Neural cell (in vitro differentiated cells): ENCODE data around the gene EHBP1. TPM values are rescaled to one million over a fixed set of nuclear protein-coding genes. Genes with fewer than 3 reads are reported as not detected.

Experiments
- H2AFZ ChIP-seq: fragments of 200-600, 300-800 bp; sonication (generic), shearing (Covaris generic); 2 replicates; pipeline ENCODE4 v1.6.0; 2014; ENCODE audit warnings: low read depth, mild to moderate bottlenecking, antibody characterized with exemption, low read length, moderate library complexity
- H3F3A ChIP-seq: fragments of 200-600 bp; shearing (Covaris generic); 2 replicates; pipeline ENCODE4 v1.6.1; 2016; ENCODE audit warnings: mild to moderate bottlenecking, moderate library complexity, mixed read lengths, antibody characterized with exemption, low read length; ENCODE audit not compliant: insufficient read depth, poor library complexity, severe bottlenecking
- H3K27ac ChIP-seq: fragments of 200-600, 300-800 bp; sonication (generic), shearing (Covaris generic); 2 replicates; pipeline ENCODE4 v1.5.1; 2014; ENCODE audit warnings: mild to moderate bottlenecking, low read length, moderate library complexity
- H3K27me3 ChIP-seq: fragments of 300-800, 200-600 bp; sonication (generic), shearing (Covaris generic); 2 replicates; pipeline ENCODE4 v1.6.0; 2014; ENCODE audit warnings: mild to moderate bottlenecking, low read depth, low read length, moderate library complexity; ENCODE audit not compliant: insufficient read depth
- H3K36me3 ChIP-seq: fragments of 300-800, 200-600 bp; sonication (generic), shearing (Covaris generic); 2 replicates; pipeline ENCODE4 v1.5.1; 2014; ENCODE audit warnings: mild to moderate bottlenecking, antibody characterized with exemption, low read length, moderate library complexity; ENCODE audit not compliant: insufficient read depth
- H3K4me2 ChIP-seq: fragments of 300-800, 200-600 bp; sonication (generic), shearing (Covaris generic); 2 replicates; pipeline ENCODE4 v1.6.0; 2014; ENCODE audit warnings: mild to moderate bottlenecking, low read length
- H3K4me3 ChIP-seq: fragments of 300-800, 200-600 bp; sonication (generic), shearing (Covaris generic); 2 replicates; pipeline ENCODE4 v1.5.1; 2014; ENCODE audit warnings: mild to moderate bottlenecking, low read length, moderate library complexity
- H3K79me2 ChIP-seq: fragments of 200-600 bp; shearing (Covaris generic); replicated peaks from 2 replicates; pipeline ENCODE4 v1.6.0; 2014; ENCODE audit warnings: mild to moderate bottlenecking, low read length, moderate library complexity; ENCODE audit not compliant: insufficient read depth
- H3K9ac ChIP-seq: fragments of 300-800, 200-600 bp; sonication (generic), shearing (Covaris generic); 2 replicates; pipeline ENCODE4 v1.6.1; 2016; ENCODE audit warnings: mild to moderate bottlenecking, low read length, mixed read lengths
- H3K9me2 ChIP-seq: fragments of 200-600 bp; shearing (Covaris generic); 2 replicates; pipeline ENCODE4 v1.6.1; 2016; ENCODE audit warnings: mild to moderate bottlenecking, low read length, mixed read lengths; ENCODE audit not compliant: insufficient read depth
- H3K9me3 ChIP-seq: fragments of 200-600, 300-800 bp; sonication (generic), shearing (Covaris generic); 2 replicates; pipeline ENCODE4 v1.6.1; 2016; ENCODE audit warnings: mild to moderate bottlenecking, mixed run types, low read length, moderate library complexity, mixed read lengths
- H4K20me1 ChIP-seq: fragments of 200-600 bp; shearing (Covaris generic); 2 replicates; pipeline ENCODE4 v1.6.1; 2016; ENCODE audit warnings: mild to moderate bottlenecking, mixed run types; ENCODE audit not compliant: insufficient read depth
- EP300 ChIP-seq: fragments of 450-650 bp; conservative IDR thresholded peaks from 2 replicates; pipeline ENCODE4 v1.6.1; 2014; ENCODE audit warnings: antibody characterized with exemption, mild to moderate bottlenecking, moderate library complexity; ENCODE audit not compliant: poor library complexity, severe bottlenecking
- EZH2 ChIP-seq: fragments of 200-600, 300-800 bp; shearing (Covaris generic), sonication (generic); IDR thresholded peaks from 2 replicates; pipeline ENCODE4 v1.6.1; 2014; ENCODE audit warnings: antibody characterized with exemption, low read length, borderline replicate concordance, mild to moderate bottlenecking; ENCODE audit not compliant: insufficient read depth, poor library complexity, severe bottlenecking
- MXI1 ChIP-seq: fragments of 450-650 bp; conservative IDR thresholded peaks from 2 replicates; pipeline ENCODE4 v1.6.1; 2014; ENCODE audit warnings: antibody characterized with exemption, mild to moderate bottlenecking; ENCODE audit not compliant: poor library complexity, severe bottlenecking
- POLR2AphosphoS5 ChIP-seq: IDR thresholded peaks from 2 replicates; pipeline ENCODE4 v1.6.1; 2012
- RAD21 ChIP-seq: fragments of 450-650 bp; conservative IDR thresholded peaks from 2 replicates; pipeline ENCODE4 v1.6.1; 2014; ENCODE audit warnings: antibody characterized with exemption, mild to moderate bottlenecking, moderate library complexity
- SMC3 ChIP-seq: fragments of 450-650 bp; conservative IDR thresholded peaks from 2 replicates; pipeline ENCODE4 v1.6.1; 2014; ENCODE audit warnings: antibody characterized with exemption, mild to moderate bottlenecking, moderate library complexity; ENCODE audit not compliant: poor library complexity
- TAF1 ChIP-seq: IDR thresholded peaks from 2 replicates; pipeline ENCODE4 v1.6.1; 2012; ENCODE audit warnings: low read depth
- polyA plus RNA-seq: library from polyadenylated mRNA; depleted of rRNA; stranded (reverse); fragments of >200 nt; gene quantifications from 2 replicates; pipeline ENCODE4 v1.2.3, GENCODE V29; 2014
- TF ChIP-seq, protein P1 (sequence below): fragments of 450-650 bp; IDR thresholded peaks from 2 replicates; pipeline ENCODE4 v1.5.1; 2014; ENCODE audit warnings: antibody characterized with exemption, mild to moderate bottlenecking, moderate library complexity; ENCODE audit not compliant: poor library complexity, severe bottlenecking
- TF ChIP-seq, protein P2 (sequence below): IDR thresholded peaks from 2 replicates; pipeline ENCODE4 v1.6.1; 2012; ENCODE audit warnings: borderline replicate concordance

The EHBP1 gene
- polyA plus RNA-seq, 1 donor from 2014 or later = 52.6 TPM

DNA sequence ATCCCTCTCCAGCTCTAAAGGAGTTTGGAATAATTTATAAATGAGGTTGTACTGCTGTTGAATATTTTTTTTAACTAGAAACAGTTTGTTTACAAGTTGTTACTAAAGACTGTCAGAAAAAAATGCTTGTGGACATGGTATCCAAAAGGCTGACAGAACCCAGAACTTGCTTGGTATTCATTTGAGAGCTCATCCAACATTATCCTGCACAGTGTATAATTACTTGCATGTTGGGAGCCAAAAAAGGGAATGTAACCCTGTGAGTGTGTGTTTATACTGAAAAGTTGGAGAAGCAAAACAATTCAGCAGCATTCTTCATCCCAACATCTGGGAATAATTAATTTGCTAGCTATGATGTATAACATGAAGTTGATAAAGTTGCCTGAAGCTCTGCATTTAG lies 42.1 kb upstream of the EHBP1 start:
- Histone ChIP-seq H4K20me1 (no peaks in the 10 kb centered on the region), H3K27ac (no peak overlapping the region), H3K36me3 (no peaks in the 10 kb centered on the region), H3K27me3 (no peaks in the 10 kb centered on the region), H3K4me3 (no peak overlapping the region), H3K79me2 (no peaks in the 10 kb centered on the region), H3K9me3 (no peaks in the 10 kb centered on the region), H3K4me2 (no peak overlapping the region), H3K9ac (no peak overlapping the region), H3F3A (no peaks in the 10 kb centered on the region), H2AFZ (no peak overlapping the region), H3K9me2 (no peaks in the 10 kb centered on the region)
- TF ChIP-seq, protein P1, sequence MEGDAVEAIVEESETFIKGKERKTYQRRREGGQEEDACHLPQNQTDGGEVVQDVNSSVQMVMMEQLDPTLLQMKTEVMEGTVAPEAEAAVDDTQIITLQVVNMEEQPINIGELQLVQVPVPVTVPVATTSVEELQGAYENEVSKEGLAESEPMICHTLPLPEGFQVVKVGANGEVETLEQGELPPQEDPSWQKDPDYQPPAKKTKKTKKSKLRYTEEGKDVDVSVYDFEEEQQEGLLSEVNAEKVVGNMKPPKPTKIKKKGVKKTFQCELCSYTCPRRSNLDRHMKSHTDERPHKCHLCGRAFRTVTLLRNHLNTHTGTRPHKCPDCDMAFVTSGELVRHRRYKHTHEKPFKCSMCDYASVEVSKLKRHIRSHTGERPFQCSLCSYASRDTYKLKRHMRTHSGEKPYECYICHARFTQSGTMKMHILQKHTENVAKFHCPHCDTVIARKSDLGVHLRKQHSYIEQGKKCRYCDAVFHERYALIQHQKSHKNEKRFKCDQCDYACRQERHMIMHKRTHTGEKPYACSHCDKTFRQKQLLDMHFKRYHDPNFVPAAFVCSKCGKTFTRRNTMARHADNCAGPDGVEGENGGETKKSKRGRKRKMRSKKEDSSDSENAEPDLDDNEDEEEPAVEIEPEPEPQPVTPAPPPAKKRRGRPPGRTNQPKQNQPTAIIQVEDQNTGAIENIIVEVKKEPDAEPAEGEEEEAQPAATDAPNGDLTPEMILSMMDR = no peak
- TF ChIP-seq TAF1 = no peak
- no peak for TF ChIP-seq MXI1
- TF ChIP-seq EZH2 = no peak
- TF ChIP-seq RAD21 = no peak
- TF ChIP-seq SMC3 = no peak
- TF ChIP-seq, protein P2, sequence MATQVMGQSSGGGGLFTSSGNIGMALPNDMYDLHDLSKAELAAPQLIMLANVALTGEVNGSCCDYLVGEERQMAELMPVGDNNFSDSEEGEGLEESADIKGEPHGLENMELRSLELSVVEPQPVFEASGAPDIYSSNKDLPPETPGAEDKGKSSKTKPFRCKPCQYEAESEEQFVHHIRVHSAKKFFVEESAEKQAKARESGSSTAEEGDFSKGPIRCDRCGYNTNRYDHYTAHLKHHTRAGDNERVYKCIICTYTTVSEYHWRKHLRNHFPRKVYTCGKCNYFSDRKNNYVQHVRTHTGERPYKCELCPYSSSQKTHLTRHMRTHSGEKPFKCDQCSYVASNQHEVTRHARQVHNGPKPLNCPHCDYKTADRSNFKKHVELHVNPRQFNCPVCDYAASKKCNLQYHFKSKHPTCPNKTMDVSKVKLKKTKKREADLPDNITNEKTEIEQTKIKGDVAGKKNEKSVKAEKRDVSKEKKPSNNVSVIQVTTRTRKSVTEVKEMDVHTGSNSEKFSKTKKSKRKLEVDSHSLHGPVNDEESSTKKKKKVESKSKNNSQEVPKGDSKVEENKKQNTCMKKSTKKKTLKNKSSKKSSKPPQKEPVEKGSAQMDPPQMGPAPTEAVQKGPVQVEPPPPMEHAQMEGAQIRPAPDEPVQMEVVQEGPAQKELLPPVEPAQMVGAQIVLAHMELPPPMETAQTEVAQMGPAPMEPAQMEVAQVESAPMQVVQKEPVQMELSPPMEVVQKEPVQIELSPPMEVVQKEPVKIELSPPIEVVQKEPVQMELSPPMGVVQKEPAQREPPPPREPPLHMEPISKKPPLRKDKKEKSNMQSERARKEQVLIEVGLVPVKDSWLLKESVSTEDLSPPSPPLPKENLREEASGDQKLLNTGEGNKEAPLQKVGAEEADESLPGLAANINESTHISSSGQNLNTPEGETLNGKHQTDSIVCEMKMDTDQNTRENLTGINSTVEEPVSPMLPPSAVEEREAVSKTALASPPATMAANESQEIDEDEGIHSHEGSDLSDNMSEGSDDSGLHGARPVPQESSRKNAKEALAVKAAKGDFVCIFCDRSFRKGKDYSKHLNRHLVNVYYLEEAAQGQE = no peak
- TF ChIP-seq EP300 = no peak
- no peak for TF ChIP-seq POLR2AphosphoS5

DNA sequence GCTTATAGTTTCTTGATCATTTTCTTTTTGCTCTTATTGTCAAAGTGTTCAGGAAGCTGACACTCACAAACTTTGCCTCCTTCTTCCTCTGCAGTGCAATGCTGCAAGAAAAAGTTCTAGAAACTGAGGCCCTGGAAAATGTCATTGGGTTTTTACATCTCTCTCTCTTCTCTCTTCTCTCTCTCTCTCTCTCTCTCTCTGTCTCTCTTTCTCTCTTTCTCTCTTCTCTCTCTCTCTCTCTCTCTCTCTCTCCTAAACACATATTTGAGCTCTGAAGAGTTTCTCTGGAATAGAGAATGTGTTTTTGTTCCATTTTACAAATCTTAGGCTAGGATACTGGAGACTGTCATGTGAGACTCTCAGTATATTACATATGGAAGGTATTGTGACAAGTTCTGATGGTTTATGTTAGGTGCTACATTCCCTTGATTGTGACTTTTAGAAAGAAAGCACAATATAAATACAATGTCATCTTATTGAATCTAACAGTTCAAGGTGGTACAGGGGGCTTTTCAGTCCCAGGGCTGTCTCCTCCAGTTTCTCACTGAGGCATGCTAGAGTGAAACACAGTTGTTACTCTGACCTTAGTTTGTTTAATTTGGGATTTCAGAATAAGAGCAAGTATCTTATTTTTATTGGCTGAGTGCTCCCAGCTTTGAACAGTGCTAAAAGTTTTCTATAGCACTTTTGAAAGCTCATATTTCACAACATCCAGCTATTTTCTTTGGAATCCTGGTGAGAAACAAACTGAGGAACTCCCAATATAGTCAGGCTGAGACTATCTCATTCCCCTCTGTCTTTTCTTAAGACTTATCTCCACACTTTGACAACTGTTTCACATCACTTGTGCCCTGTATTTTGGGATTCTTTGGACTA lies 41.4 kb upstream of the EHBP1 start:
- Histone ChIP-seq H3K9me2 (no peaks in the 10 kb centered on the region), H3F3A (no peaks in the 10 kb centered on the region), H2AFZ (no peak overlapping the region), H3K4me3 (no peak overlapping the region), H3K27ac (no peak overlapping the region), H3K27me3 (no peaks in the 10 kb centered on the region), H3K9ac (no peak overlapping the region), H3K79me2 (no peaks in the 10 kb centered on the region), H4K20me1 (no peaks in the 10 kb centered on the region), H3K36me3 (no peaks in the 10 kb centered on the region), H3K4me2 (no peak overlapping the region), H3K9me3 (no peaks in the 10 kb centered on the region)
- TF ChIP-seq EP300 (no peak), MXI1 (no peak), POLR2AphosphoS5 (no peak), EZH2 (no peak), SMC3 (no peak), TAF1 (no peak), RAD21 (no peak)
- TF ChIP-seq, protein P2 = no peak
- TF ChIP-seq, protein P1 = no peak
